Mesendoderm (in vitro differentiated cells): Measurements from ENCODE around the gene EEF1G.
A peak's percentile ranks its signal among the peaks of the same experiment; 100 is the strongest.

Experiments used
- DNase-seq: peaks from one replicate; pipeline ENCODE4 v3.0.0; 2013
- H2AK5ac ChIP-seq: 2 replicates; pipeline ENCODE4 v1.6.1; 2013; ENCODE audit warnings: low read length, inconsistent platforms
- H2BK120ac ChIP-seq: 2 replicates; pipeline ENCODE4 v1.6.1; 2013; ENCODE audit warnings: low read depth, mild to moderate bottlenecking, low read length, moderate library complexity, mixed read lengths
- H2BK15ac ChIP-seq: replicated peaks from 2 replicates; pipeline ENCODE4 v1.6.1; 2013; ENCODE audit warnings: low read depth, mild to moderate bottlenecking, moderate library complexity
- H2BK5ac ChIP-seq: 2 replicates; pipeline ENCODE4 v1.6.1; 2013; ENCODE audit warnings: low read length, inconsistent platforms
- H3K18ac ChIP-seq: 2 replicates; pipeline ENCODE4 v1.6.1; 2013; ENCODE audit warnings: mild to moderate bottlenecking, low read length, mixed read lengths
- H3K23ac ChIP-seq: one replicate; pipeline ENCODE4 v1.6.1; 2013; ENCODE audit warnings: low read length
- H3K27ac ChIP-seq: 2 replicates; pipeline ENCODE4 v1.5.1; 2013; ENCODE audit warnings: low read depth, mild to moderate bottlenecking, inconsistent platforms, low read length, moderate library complexity
- H3K27me3 ChIP-seq: 2 replicates; pipeline ENCODE4 v1.6.1; 2013; ENCODE audit warnings: low read length, control low read depth, mild to moderate bottlenecking, inconsistent platforms; ENCODE audit not compliant: insufficient read depth, poor library complexity
- H3K36me3 ChIP-seq: 2 replicates; pipeline ENCODE4 v1.6.1; 2013; ENCODE audit warnings: low read length, inconsistent platforms; ENCODE audit not compliant: control insufficient read depth, insufficient read depth
- H3K4ac ChIP-seq: one replicate; pipeline ENCODE4 v1.6.1; 2013; ENCODE audit warnings: low read depth, mild to moderate bottlenecking, low read length, moderate library complexity
- H3K4me1 ChIP-seq: 2 replicates; pipeline ENCODE4 v1.6.1; 2013; ENCODE audit warnings: low read depth, low read length, inconsistent platforms; ENCODE audit not compliant: control insufficient read depth
- H3K4me2 ChIP-seq: 2 replicates; pipeline ENCODE4 v1.6.1; 2013; ENCODE audit warnings: low read length
- H3K4me3 ChIP-seq: 2 replicates; pipeline ENCODE4 v1.5.1; 2013; ENCODE audit warnings: mild to moderate bottlenecking, low read length
- H3K56ac ChIP-seq: one replicate; pipeline ENCODE4 v1.6.1; 2013; ENCODE audit warnings: low read length
- H3K79me1 ChIP-seq: 2 replicates; pipeline ENCODE4 v1.6.1; 2013; ENCODE audit warnings: low read length, inconsistent platforms
- H3K79me2 ChIP-seq: 2 replicates; pipeline ENCODE4 v1.6.1; 2013; ENCODE audit warnings: mild to moderate bottlenecking, low read length; ENCODE audit not compliant: control insufficient read depth, insufficient read depth
- H3K9ac ChIP-seq: 2 replicates; pipeline ENCODE4 v1.6.1; 2013; ENCODE audit warnings: low read length, inconsistent platforms
- H4K5ac ChIP-seq: one replicate; pipeline ENCODE4 v1.6.1; 2013; ENCODE audit warnings: low read length
- H4K8ac ChIP-seq: one replicate; pipeline ENCODE4 v1.6.1; 2013; ENCODE audit warnings: low read depth, mild to moderate bottlenecking, control low read depth, low read length, moderate library complexity
- WGBS: extraction: QIAGEN DNeasy Blood & Tissue Kit; methylation state at CpG from one replicate; pipeline ENCODE4 v1.1.7; 2013; ENCODE audit warnings: low lambda C conversion rate, missing lambda C conversion rate; ENCODE audit not compliant: insufficient coverage; ENCODE audit errors: extremely low coverage; 5-methylcytosine and 5-hydroxymethylcytosine counted together

EEF1G gene

GRCh38 chr11:62601122-62601371 is 27.4 kb upstream of the EEF1G start:
- peak overlapping the region; percentile 98 for H3K18ac ChIP-seq
- peaks cover 25% of the 10 kb centered on the region for H3K79me2 ChIP-seq

GRCh38 chr11:62600367-62601121 is 26.9 kb upstream of the EEF1G start:
- Histone ChIP-seq H3K56ac (peak overlapping the region; percentile 97), H4K5ac (no peak overlapping the region), H4K8ac (no peak overlapping the region), H3K18ac (peak overlapping the region; percentile 98), H3K27me3 (no peaks in the 10 kb centered on the region), H3K23ac (peak overlapping the region; percentile 98), H3K27ac (peak overlapping the region; percentile 97), H3K4ac (peak overlapping the region; percentile 95), H3K79me1 (peaks cover 21% of the 10 kb centered on the region), H3K4me2 (peak overlapping the region; percentile 26), H2BK15ac (no peak overlapping the region), H2AK5ac (no peak overlapping the region), H2BK5ac (peak overlapping the region; percentile 78), H3K4me1 (peaks cover 4% of the 10 kb centered on the region), H3K36me3 (peaks cover 23% of the 10 kb centered on the region), H2BK120ac (peak overlapping the region; percentile 83), H3K79me2 (peaks cover 25% of the 10 kb centered on the region), H3K9ac (peak overlapping the region; percentile 66), H3K4me3 (peak overlapping the region; percentile 89)
- WGBS: no CpG with 5 or more reads among the region's 26 CpGs
- DNase-seq: peak; percentile 32

More at GRCh38 chr11:62601122-62601371, 27.4 kb upstream of the EEF1G start:
- no peaks in the 10 kb centered on the region for H3K27me3 ChIP-seq
- no CpG with 5 or more reads among the region's 30 CpGs for WGBS
- peak overlapping the region; percentile 97 for H3K27ac ChIP-seq
- peak overlapping the region; percentile 17 for H4K8ac ChIP-seq
- peaks cover 18% of the 10 kb centered on the region for H3K36me3 ChIP-seq
- no peak for DNase-seq
- peaks cover 4% of the 10 kb centered on the region for H3K4me1 ChIP-seq
- H2AK5ac ChIP-seq: no peak overlapping the region
- peak overlapping the region; percentile 26 for H3K4me2 ChIP-seq
- peak overlapping the region; percentile 83 for H2BK120ac ChIP-seq
- peak overlapping the region; percentile 66 for H3K9ac ChIP-seq
- H3K56ac ChIP-seq: peak overlapping the region; percentile 97
- peak overlapping the region; percentile 98 for H3K23ac ChIP-seq
- peaks cover 21% of the 10 kb centered on the region for H3K79me1 ChIP-seq
- peak overlapping the region; percentile 78 for H2BK5ac ChIP-seq
- H3K4ac ChIP-seq: peak overlapping the region; percentile 95
- no peak overlapping the region for H4K5ac ChIP-seq
- no peak overlapping the region for H2BK15ac ChIP-seq
- peak overlapping the region; percentile 89 for H3K4me3 ChIP-seq

GRCh38 chr11:62599901-62600300 is 26.2 kb upstream of the EEF1G start:
- Histone ChIP-seq H3K4me3 (peak overlapping the region; percentile 5), H3K4me2 (peak overlapping the region; percentile 72), H3K79me2 (peaks cover 25% of the 10 kb centered on the region), H3K27me3 (no peaks in the 10 kb centered on the region), H3K79me1 (peaks cover 21% of the 10 kb centered on the region), H3K36me3 (peaks cover 27% of the 10 kb centered on the region), H2BK120ac (no peak overlapping the region), H3K4ac (no peak overlapping the region), H3K4me1 (peaks cover 4% of the 10 kb centered on the region), H3K18ac (no peak overlapping the region), H3K9ac (peak overlapping the region; percentile 66), H2BK15ac (no peak overlapping the region), H3K56ac (peak overlapping the region; percentile 77), H2AK5ac (peak overlapping the region; percentile 6), H3K27ac (peak overlapping the region; percentile 46), H3K23ac (no peak overlapping the region), H4K5ac (no peak overlapping the region), H4K8ac (no peak overlapping the region), H2BK5ac (peak overlapping the region; percentile 8)
- peak; percentile 31 for DNase-seq
- WGBS: 100% methylated on average over 2 of the region's 5 CpGs

GRCh38 chr11:62599069-62599696 is 25.5 kb upstream of the EEF1G start:
- WGBS: 100% methylated on average over 3 of the region's 7 CpGs
- Histone ChIP-seq H3K23ac (no peak overlapping the region), H3K4ac (no peak overlapping the region), H3K4me3 (no peak overlapping the region), H3K27ac (no peak overlapping the region), H3K79me1 (peaks cover 21% of the 10 kb centered on the region), H3K56ac (peak overlapping the region; percentile 82), H2BK5ac (no peak overlapping the region), H3K36me3 (peaks cover 27% of the 10 kb centered on the region), H2AK5ac (no peak overlapping the region), H3K27me3 (no peaks in the 10 kb centered on the region), H3K4me1 (peaks cover 4% of the 10 kb centered on the region), H4K8ac (no peak overlapping the region), H3K79me2 (peaks cover 25% of the 10 kb centered on the region), H3K9ac (peak overlapping the region; percentile 66), H2BK15ac (no peak overlapping the region), H3K18ac (no peak overlapping the region), H3K4me2 (peak overlapping the region; percentile 1), H4K5ac (no peak overlapping the region), H2BK120ac (no peak overlapping the region)
- peak; percentile 100 for DNase-seq

GRCh38 chr11:62595124-62595523 is 21.4 kb upstream of the EEF1G start:
- Histone ChIP-seq H2BK120ac (no peak overlapping the region), H3K79me1 (peaks cover 23% of the 10 kb centered on the region), H2AK5ac (no peak overlapping the region), H2BK15ac (no peak overlapping the region), H4K8ac (no peak overlapping the region), H3K18ac (no peak overlapping the region), H3K4me3 (no peak overlapping the region), H3K36me3 (peaks cover 32% of the 10 kb centered on the region), H3K79me2 (peaks cover 18% of the 10 kb centered on the region), H3K4me2 (no peak overlapping the region), H3K4me1 (peaks cover 4% of the 10 kb centered on the region), H3K56ac (no peak overlapping the region), H3K27ac (no peak overlapping the region), H3K23ac (no peak overlapping the region), H3K9ac (no peak overlapping the region), H3K27me3 (no peaks in the 10 kb centered on the region), H4K5ac (no peak overlapping the region), H2BK5ac (no peak overlapping the region), H3K4ac (no peak overlapping the region)
- no CpG with 5 or more reads among the region's 8 CpGs for WGBS
- no peak for DNase-seq
